Measurements from ENCODE around the gene AP3S2.

AP3S2 gene

DNA sequence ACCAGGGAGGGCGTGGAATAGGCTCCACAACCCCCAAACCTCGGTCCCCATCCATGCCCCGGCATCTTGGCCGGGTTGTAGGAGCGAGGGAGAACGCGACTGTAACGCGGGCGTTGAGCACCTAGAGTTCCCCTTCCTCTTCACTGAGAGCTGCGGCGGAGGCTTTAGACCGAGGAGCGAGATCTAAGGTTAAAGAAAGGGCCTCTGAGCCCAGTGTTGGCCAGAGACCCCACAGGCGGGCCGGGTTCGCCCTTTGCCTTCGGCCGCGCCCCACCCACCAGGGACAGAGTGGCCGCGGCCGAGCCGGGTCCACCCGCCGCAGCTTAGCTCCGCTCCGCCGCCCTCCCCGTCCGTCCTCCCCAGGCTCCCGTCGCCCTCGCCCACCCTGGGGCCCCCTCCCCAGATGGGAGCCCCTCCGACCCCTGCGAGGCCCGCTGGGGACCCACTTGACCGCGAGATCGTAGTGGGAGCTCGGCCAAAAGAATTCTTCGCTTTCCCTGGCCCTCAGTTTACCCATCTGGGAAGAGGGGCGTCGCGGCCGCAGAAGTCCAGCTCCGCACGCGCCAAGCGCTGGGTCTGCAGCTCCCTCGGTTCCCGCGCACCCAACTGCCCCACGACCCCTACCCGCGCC is 79.6 kb downstream of the AP3S2 start:
- H3K4me3 ChIP-seq (replicated peaks; ENCODE audit: low read depth, low read length): no peak overlapping the region
- H3K36me3 ChIP-seq (ENCODE audit: control insufficient read depth, insufficient read depth, low read length): no peaks in the 10 kb centered on the region
- no peak for DNase-seq (ENCODE audit: extremely low read depth, insufficient read length)
- no peaks in the 10 kb centered on the region; the same call in 1 of the 2 replicates for H3K27me3 ChIP-seq (replicated peaks; ENCODE audit: control insufficient read depth, insufficient read depth, low read length)
- TF ChIP-seq, protein P1, sequence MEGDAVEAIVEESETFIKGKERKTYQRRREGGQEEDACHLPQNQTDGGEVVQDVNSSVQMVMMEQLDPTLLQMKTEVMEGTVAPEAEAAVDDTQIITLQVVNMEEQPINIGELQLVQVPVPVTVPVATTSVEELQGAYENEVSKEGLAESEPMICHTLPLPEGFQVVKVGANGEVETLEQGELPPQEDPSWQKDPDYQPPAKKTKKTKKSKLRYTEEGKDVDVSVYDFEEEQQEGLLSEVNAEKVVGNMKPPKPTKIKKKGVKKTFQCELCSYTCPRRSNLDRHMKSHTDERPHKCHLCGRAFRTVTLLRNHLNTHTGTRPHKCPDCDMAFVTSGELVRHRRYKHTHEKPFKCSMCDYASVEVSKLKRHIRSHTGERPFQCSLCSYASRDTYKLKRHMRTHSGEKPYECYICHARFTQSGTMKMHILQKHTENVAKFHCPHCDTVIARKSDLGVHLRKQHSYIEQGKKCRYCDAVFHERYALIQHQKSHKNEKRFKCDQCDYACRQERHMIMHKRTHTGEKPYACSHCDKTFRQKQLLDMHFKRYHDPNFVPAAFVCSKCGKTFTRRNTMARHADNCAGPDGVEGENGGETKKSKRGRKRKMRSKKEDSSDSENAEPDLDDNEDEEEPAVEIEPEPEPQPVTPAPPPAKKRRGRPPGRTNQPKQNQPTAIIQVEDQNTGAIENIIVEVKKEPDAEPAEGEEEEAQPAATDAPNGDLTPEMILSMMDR (IDR thresholded peaks at IDR 0.05; ENCODE audit: insufficient read depth, low read length, poor library complexity, severe bottlenecking): no peak

DNA sequence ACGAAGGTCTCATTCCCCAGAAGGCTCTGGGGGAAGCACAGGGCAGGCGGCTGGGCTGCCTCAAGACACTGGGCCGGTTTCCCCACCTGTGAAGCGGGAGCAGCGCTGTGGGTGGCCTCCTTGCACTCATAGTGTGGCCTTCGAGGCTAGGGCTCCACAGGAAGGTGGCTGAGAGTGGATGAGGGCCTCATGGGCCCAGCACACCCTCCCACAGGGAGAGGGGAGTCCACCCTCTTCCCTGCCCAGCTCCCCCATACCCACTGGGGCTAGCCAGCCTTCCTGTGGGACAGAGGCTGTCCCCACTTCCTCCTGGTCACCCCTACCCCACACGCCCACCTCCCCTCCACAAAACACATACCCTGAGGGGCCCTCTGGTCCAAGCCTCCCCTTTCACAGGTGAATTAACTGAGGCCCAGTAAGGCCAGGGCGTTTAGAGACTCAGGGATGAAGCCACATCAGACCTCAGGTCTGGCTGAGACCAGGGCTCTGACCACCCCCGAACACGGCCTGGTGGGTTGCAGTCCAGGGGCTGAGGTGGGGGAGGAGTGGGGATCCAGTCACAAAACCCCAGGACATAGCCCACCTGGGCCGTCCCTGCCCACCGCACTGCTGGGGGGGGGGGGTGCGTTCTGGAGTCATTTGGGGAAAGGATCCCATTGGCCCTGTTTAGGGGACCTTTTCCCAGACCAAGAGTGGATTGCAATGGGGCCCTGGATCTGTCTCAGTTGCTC is 80.2 kb downstream of the AP3S2 start:
- TF ChIP-seq, protein P1 (IDR thresholded peaks at IDR 0.05; ENCODE audit: insufficient read depth, low read length, poor library complexity, severe bottlenecking): no peak
- H3K27me3 ChIP-seq (replicated peaks; ENCODE audit: control insufficient read depth, insufficient read depth, low read length): no peaks in the 10 kb centered on the region; the same call in 1 of the 2 replicates
- no peak overlapping the region for H3K4me3 ChIP-seq (replicated peaks; ENCODE audit: low read depth, low read length)
- H3K36me3 ChIP-seq (ENCODE audit: control insufficient read depth, insufficient read depth, low read length): no peaks in the 10 kb centered on the region
- DNase-seq (ENCODE audit: extremely low read depth, insufficient read length): no peak

DNA sequence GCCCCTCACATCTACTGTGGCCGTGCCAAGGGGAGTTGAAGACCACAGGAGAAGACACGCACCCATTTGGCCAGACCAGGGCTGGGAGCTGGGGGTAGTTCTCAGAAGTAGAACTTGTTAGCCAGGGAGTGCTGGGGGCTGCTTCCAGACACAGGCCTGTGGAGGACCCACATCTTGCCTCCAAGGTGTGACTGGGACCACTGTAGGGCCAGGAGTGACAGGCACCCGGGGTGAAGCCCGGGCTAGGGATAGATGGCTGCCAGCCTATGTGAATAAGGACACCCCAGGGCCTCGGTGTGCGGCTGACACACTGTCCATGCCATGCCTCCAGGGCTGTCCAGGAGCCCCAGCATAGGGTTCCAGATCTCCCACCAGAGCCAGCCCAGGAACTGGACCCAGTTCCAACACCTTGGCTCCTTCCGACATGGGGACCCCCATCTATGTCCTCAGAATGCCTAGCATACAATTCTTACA is 80.9 kb downstream of the AP3S2 start:
- DNase-seq (ENCODE audit: extremely low read depth, insufficient read length): no peak
- Histone ChIP-seq H3K27me3 (replicated peaks; ENCODE audit: control insufficient read depth, insufficient read depth, low read length) (no peaks in the 10 kb centered on the region; the same call in 1 of the 2 replicates), H3K4me3 (replicated peaks; ENCODE audit: low read depth, low read length) (no peak overlapping the region), H3K36me3 (ENCODE audit: control insufficient read depth, insufficient read depth, low read length) (no peaks in the 10 kb centered on the region)
- TF ChIP-seq, protein P1 (IDR thresholded peaks at IDR 0.05; ENCODE audit: insufficient read depth, low read length, poor library complexity, severe bottlenecking): no peak

DNA sequence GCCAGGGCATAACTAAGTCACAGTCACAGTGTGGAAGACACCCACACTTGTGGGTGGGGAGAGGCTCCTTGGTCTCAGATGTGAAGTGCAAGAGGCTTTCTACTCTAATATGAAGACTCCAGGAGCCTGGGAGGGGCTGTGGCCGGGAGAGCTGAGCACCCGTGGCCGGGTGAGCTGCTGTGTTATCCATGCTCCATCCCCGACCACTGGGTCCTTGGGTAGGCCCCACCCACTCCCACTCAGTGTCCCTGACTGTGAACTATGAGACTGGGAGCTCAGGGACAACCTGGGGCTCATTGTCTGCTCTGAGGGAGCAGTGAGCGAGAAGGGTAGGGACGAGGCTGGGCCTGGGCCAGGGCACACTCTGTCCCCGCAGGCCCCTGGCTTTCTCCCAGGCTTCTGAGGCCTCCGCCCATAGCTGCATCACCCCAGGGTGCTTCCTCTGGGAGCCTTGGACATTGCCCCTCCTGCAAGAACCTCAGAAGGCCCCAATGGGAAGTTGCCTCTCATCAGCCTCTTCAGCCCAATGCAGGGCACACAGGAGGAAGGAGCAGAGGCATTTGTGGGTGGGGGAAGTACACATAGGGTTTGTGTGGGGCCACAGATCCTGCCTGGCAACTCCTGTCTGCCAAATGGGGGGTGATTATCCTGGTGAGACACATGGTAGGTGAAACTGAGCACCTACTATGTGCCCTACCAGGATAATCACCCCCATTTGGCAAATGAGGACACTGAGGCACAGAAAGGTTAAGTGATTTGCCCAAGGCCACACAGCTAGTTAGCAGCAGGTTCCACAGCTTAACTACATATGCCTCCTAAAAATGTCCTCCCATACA is 81.6 kb downstream of the AP3S2 start:
- H3K4me3 ChIP-seq (replicated peaks; ENCODE audit: low read depth, low read length): no peak overlapping the region
- no peaks in the 10 kb centered on the region for H3K36me3 ChIP-seq (ENCODE audit: control insufficient read depth, insufficient read depth, low read length)
- TF ChIP-seq, protein P1 (IDR thresholded peaks at IDR 0.05; ENCODE audit: insufficient read depth, low read length, poor library complexity, severe bottlenecking): no peak
- H3K27me3 ChIP-seq (replicated peaks; ENCODE audit: control insufficient read depth, insufficient read depth, low read length): no peaks in the 10 kb centered on the region; the same call in 1 of the 2 replicates
- no peak for DNase-seq (ENCODE audit: extremely low read depth, insufficient read length)

DNA sequence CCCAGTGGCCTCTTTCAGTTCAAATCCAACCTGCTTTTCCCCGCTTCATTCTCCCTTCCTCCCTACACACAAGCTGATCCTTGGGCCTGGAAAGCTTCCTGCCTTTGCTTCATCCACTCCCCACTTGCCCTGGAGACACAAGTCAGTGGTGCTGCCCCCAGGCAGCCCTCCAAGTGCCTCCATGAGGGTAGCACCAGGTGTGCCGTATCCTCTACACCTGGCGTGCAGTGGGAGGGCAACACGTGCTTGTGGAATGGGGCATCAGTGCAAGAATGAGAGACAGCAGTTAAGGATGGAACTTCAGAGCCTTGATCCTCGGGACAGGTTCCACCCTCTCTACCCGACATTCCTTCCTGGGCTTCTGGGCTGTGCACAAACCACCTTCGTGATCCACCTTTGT is 83.0 kb downstream of the AP3S2 start:
- TF ChIP-seq, protein P1 (IDR thresholded peaks at IDR 0.05; ENCODE audit: insufficient read depth, low read length, poor library complexity, severe bottlenecking): no peak
- DNase-seq (ENCODE audit: extremely low read depth, insufficient read length): no peak
- Histone ChIP-seq H3K36me3 (ENCODE audit: control insufficient read depth, insufficient read depth, low read length) (no peaks in the 10 kb centered on the region), H3K27me3 (replicated peaks; ENCODE audit: control insufficient read depth, insufficient read depth, low read length) (no peaks in the 10 kb centered on the region; the same call in 1 of the 2 replicates), H3K4me3 (replicated peaks; ENCODE audit: low read depth, low read length) (no peak overlapping the region)

Measured in GM06990 (cell line).